ENCODE results near the gene RELCH. TPM values are rescaled to one million over a fixed set of nuclear protein-coding genes. Genes with fewer than 3 reads are reported as not detected.

The RELCH gene
- polyA plus RNA-seq, 2 of the 4 experiments (the other 2 are of a cell fraction), result 13.5 to 17.5 TPM

- Histone ChIP-seq H3K4me1 (no peaks in the 10 kb centered on the region), H3K4me2 (no peak overlapping the region), H3K9me3 (peaks cover 7% of the 10 kb centered on the region; the same call in 2 of the 3 replicates), H3K27ac (no peak overlapping the region), H3K4me3 (no peak overlapping the region)
- no peak for TF ChIP-seq NR3C1 (IDR thresholded peaks at IDR 0.05)
- TF ChIP-seq JUN (IDR thresholded peaks at IDR 0.05), result no peak
- TF ChIP-seq, protein P1, sequence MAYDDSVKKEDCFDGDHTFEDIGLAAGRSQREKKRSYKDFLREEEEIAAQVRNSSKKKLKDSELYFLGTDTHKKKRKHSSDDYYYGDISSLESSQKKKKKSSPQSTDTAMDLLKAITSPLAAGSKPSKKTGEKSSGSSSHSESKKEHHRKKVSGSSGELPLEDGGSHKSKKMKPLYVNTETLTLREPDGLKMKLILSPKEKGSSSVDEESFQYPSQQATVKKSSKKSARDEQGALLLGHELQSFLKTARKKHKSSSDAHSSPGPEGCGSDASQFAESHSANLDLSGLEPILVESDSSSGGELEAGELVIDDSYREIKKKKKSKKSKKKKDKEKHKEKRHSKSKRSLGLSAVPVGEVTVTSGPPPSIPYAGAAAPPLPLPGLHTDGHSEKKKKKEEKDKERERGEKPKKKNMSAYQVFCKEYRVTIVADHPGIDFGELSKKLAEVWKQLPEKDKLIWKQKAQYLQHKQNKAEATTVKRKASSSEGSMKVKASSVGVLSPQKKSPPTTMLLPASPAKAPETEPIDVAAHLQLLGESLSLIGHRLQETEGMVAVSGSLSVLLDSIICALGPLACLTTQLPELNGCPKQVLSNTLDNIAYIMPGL (CRISPR knock-in tag; IDR thresholded peaks at IDR 0.05; ENCODE audit: borderline replicate concordance), result no peak
- DNase-seq (ENCODE audit: low read depth in 1 of 2, low spot score in 1 of 2), result no peak
- CTCF ChIA-PET, result no interaction called here
- no peak for FAIRE-seq
- no peak for ATAC-seq
- POLR2A ChIA-PET, result no interaction called here
Observed at GRCh38 chr18:62209046-62209445, 22.0 kb downstream of the RELCH start.

DNA sequence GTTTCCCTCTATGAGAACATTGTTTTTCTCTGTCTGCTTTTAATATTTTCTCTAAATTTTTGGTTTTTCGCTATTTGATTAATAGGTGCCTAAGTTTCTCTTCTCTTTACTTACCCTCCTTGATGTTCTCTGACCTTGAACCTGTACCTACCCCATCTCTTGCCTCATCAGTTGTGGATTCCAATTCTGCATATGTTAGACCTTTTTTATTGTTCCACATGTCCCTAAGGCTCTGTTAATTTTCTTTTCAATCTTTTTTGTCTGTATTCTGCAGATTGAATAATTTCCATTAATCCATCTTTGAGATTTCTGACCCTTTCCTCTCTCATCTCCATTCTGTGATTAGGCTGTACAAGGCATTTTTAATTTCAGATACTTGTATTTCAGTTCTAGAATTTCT, 23.1 kb downstream of the RELCH start:
- FAIRE-seq (no peak), ATAC-seq (no peak), DNase-seq (ENCODE audit: low read depth in 1 of 2, low spot score in 1 of 2) (no peak)
- ChIA-PET POLR2A (no interaction called here), CTCF (no interaction called here)
- Histone ChIP-seq H3K4me3 (no peak overlapping the region), H3K9me3 (peaks cover 7% of the 10 kb centered on the region; the same call in 2 of the 3 replicates), H3K4me1 (no peaks in the 10 kb centered on the region), H3K4me2 (no peak overlapping the region), H3K27ac (no peak overlapping the region)
- TF ChIP-seq ZC3H11A (IDR thresholded peaks at IDR 0.05) (no peak), ZFP36 (IDR thresholded peaks at IDR 0.05; ENCODE audit: borderline replicate concordance, partially characterized antibody) (no peak), ELK1 (IDR thresholded peaks at IDR 0.05; ENCODE audit: low read depth, low read length) (no peak), EP300 (IDR thresholded peaks at IDR 0.05) (no peak), HOXA7 (CRISPR knock-in tag; IDR thresholded peaks at IDR 0.05) (no peak), MAZ (IDR thresholded peaks at IDR 0.05; ENCODE audit: borderline replicate concordance, low read depth, low read length) (no peak), SREBF2 (IDR thresholded peaks at IDR 0.05) (no peak), FOSL2 (IDR thresholded peaks at IDR 0.05) (no peak), FOSL2 (CRISPR knock-in tag; IDR thresholded peaks at IDR 0.05) (no peak), PHF8 (IDR thresholded peaks at IDR 0.05; ENCODE audit: borderline replicate concordance, low read depth) (no peak), MAFK (IDR thresholded peaks at IDR 0.05; ENCODE audit: partially characterized antibody) (no peak), ESRRA (IDR thresholded peaks at IDR 0.05; ENCODE audit: borderline replicate concordance, low read length) (no peak), HEYL (CRISPR knock-in tag; IDR thresholded peaks at IDR 0.05) (no peak)
- TF ChIP-seq, protein P1 (CRISPR knock-in tag; IDR thresholded peaks at IDR 0.05; ENCODE audit: borderline replicate concordance), result no peak
- WGBS (ENCODE audit: missing lambda C conversion rate), result 92% methylated on average over 1 of the region's 1 CpG

GRCh38 chr18:62211325-62211828, 24.3 kb downstream of the RELCH start:
- no peak for FAIRE-seq
- DNase-seq (ENCODE audit: low read depth in 1 of 2, low spot score in 1 of 2), result no peak
- no peaks in the 10 kb centered on the region for H3K4me1 ChIP-seq
- ATAC-seq, result no peak
- TF ChIP-seq POLR2AphosphoS2 (conservative IDR thresholded peaks at IDR 0.05; ENCODE audit: low read length), result no peak
- TF ChIP-seq, protein P2, sequence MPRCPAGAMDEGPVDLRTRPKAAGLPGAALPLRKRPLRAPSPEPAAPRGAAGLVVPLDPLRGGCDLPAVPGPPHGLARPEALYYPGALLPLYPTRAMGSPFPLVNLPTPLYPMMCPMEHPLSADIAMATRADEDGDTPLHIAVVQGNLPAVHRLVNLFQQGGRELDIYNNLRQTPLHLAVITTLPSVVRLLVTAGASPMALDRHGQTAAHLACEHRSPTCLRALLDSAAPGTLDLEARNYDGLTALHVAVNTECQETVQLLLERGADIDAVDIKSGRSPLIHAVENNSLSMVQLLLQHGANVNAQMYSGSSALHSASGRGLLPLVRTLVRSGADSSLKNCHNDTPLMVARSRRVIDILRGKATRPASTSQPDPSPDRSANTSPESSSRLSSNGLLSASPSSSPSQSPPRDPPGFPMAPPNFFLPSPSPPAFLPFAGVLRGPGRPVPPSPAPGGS (IDR thresholded peaks at IDR 0.05), result no peak
- TF ChIP-seq HOXB13 (CRISPR knock-in tag; IDR thresholded peaks at IDR 0.05; ENCODE audit: low read depth), result no peak
- TF ChIP-seq NPAS2 (CRISPR knock-in tag; IDR thresholded peaks at IDR 0.05; ENCODE audit: borderline replicate concordance), result no peak
- no peak for TF ChIP-seq GATA3 (IDR thresholded peaks at IDR 0.05; ENCODE audit: borderline replicate concordance)
- no peak for TF ChIP-seq TFCP2L1 (CRISPR knock-in tag; IDR thresholded peaks at IDR 0.05)
- no peak for TF ChIP-seq REST (IDR thresholded peaks at IDR 0.05)
- TF ChIP-seq HDAC2 (IDR thresholded peaks at IDR 0.05), result no peak
- TF ChIP-seq TP53 (CRISPR knock-in tag; IDR thresholded peaks at IDR 0.05), result no peak
- H3K9me3 ChIP-seq, result peaks cover 7% of the 10 kb centered on the region; the same call in 2 of the 3 replicates
- H3K27ac ChIP-seq, result no peak overlapping the region
- H3K4me3 ChIP-seq, result no peak overlapping the region
- ChIA-PET POLR2A (no interaction called here), CTCF (no interaction called here)
- H3K4me2 ChIP-seq, result no peak overlapping the region

All from A549 (cell line).